ENCODE data around the gene CBLB.

The CBLB gene

DNA sequence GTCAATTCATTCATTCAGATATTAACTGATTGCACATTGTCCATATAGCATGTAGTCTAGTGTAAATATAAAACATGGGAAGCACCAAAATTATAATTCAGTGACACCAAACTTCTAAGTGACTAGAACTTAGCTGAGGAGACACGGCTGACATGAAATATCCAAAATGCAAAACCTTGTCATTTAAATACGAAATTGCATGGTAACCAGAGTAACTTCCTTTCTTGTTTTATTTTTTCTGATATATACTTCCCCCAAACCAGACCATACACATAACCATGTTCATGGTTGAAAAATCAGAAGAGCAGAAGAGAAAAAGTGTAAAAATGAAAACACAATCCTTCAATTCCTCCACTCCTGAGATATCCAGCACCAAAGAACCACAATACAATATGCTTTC is 38.0 kb downstream of the CBLB start:
- TF ChIP-seq, protein P1, sequence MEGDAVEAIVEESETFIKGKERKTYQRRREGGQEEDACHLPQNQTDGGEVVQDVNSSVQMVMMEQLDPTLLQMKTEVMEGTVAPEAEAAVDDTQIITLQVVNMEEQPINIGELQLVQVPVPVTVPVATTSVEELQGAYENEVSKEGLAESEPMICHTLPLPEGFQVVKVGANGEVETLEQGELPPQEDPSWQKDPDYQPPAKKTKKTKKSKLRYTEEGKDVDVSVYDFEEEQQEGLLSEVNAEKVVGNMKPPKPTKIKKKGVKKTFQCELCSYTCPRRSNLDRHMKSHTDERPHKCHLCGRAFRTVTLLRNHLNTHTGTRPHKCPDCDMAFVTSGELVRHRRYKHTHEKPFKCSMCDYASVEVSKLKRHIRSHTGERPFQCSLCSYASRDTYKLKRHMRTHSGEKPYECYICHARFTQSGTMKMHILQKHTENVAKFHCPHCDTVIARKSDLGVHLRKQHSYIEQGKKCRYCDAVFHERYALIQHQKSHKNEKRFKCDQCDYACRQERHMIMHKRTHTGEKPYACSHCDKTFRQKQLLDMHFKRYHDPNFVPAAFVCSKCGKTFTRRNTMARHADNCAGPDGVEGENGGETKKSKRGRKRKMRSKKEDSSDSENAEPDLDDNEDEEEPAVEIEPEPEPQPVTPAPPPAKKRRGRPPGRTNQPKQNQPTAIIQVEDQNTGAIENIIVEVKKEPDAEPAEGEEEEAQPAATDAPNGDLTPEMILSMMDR (conservative IDR thresholded peaks at IDR 0.05; ENCODE audit: low read length): no peak
- no peak overlapping the region for H3K4me3 ChIP-seq (ENCODE audit: low read length)
- DNase-seq (ENCODE audit: low read depth): no peak

DNA sequence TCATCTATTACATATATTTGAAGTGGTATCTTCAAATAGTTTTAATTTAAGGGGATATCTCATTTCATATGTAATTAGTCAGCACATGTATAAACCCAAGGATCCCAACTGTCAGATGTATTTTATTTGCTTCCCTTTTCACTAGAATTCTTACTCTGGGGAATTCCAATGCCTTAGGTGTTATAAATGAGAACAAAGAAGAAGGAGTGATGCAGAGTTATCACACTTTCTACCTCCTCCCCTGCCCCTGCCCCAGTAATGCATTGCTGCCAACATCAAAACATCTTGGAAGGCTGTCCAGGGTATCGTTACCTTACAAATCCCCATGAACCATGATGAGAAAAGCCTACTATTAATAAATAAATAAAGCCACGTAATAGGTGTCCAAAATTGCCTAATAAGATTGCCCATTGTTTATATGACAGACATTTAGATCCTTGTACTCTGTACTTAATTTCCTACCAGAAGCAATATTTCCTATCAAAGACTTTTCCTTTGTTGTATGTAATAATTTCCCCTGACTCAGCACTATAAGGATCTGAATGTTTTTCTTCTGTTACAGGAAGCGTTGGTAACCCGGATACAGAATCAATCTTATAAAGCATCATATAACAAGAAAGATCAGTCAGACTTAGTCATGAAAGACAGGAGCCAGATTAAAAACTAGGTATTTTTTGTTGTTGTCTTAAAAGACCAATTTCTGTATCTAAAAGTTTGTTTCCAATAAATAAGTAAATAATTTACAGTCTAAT is 38.8 kb downstream of the CBLB start:
- TF ChIP-seq, protein P1 (conservative IDR thresholded peaks at IDR 0.05; ENCODE audit: low read length): no peak
- peak; percentile 21 for DNase-seq (ENCODE audit: low read depth)
- H3K4me3 ChIP-seq (ENCODE audit: low read length): no peak overlapping the region

- TF ChIP-seq, protein P1 (conservative IDR thresholded peaks at IDR 0.05; ENCODE audit: low read length): no peak
- DNase-seq (ENCODE audit: low read depth): no peak
- H3K4me3 ChIP-seq (ENCODE audit: low read length): no peak overlapping the region
Observed at GRCh38 chr3:105829229-105829628, 39.6 kb downstream of the CBLB start.

DNA sequence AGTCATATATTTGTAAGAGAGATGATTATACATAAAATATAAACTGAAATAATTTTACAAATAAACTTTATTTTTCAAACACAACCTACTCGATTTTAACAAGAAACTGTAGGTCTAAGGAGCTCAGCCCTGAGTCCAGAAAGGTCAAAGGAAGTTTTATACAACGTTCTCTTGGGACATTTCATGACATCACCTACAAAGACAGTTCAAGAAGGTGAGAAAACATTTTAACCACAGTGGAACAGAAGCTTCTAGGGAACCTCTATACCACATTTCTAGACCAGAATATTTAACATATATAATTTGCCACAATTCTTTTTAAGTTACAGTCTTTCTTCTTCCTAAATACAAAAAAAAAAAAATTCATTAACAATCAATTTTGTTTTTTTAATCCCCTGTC is 40.1 kb downstream of the CBLB start:
- DNase-seq (ENCODE audit: low read depth): no peak
- H3K4me3 ChIP-seq (ENCODE audit: low read length): no peak overlapping the region
- TF ChIP-seq, protein P1 (conservative IDR thresholded peaks at IDR 0.05; ENCODE audit: low read length): no peak

DNA sequence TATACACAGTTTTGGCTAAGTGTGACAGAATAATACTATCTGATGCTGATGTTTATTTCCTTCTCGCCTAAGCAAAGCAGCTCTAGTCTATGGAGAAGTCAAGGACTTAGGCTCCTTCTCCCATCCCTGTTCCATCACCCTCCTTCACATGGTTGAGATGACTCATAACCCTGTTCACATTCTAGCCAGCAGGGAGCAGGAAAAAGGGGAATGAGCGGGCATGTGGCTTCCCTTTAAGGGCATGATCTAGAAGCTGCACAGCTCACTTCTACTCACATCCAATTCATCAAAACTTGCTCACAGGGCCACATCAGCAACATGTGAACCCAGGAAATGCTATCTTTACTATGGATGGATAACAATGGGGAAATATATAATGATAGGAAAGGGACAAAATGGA is 40.9 kb downstream of the CBLB start:
- DNase-seq (ENCODE audit: low read depth): peak; percentile 65
- H3K4me3 ChIP-seq (ENCODE audit: low read length): no peak overlapping the region
- TF ChIP-seq, protein P1 (conservative IDR thresholded peaks at IDR 0.05; ENCODE audit: low read length): peak; percentile 41; the same call in 1 of the 2 replicates

DNA sequence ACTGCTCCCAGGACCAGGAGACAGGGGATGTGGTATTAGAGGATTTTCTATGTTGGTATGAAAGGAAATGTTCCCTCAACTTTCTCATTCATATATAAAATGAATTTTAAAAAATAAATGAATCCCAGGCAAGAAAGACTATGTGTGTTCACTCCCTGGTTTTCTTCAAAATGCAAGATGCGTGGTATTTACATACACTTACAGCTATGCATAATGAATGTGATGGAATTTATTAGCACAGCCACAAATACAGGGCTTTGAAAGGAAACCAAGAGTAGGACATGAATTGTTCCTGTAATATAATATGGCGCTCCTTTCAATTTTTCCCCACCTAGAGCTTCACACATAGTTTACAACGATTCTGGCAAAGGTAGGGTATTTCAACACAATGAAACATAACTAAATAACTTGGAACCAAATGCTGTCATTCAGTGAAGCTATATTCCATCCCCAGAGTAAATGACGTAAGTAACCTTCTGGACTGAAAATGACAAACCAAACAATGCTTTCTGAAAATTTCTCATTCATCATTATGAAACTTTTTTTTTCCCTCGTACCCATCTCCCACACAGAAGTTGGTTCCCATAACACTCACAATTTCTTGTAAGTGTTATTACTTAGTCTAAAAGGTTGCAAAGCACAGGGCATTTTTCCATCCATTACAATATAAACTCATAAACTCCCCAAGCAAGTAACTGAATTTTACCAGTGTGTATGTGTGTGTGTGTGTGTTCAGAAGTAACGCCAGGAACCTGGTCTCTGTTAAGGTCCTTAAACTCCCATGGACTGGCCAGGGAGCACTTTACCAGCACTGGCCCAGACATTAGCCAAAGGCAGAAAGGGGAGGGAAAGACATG is 41.8 kb downstream of the CBLB start:
- no peak for DNase-seq (ENCODE audit: low read depth)
- H3K4me3 ChIP-seq (ENCODE audit: low read length): no peak overlapping the region
- TF ChIP-seq, protein P1 (conservative IDR thresholded peaks at IDR 0.05; ENCODE audit: low read length): no peak
